Stimulated activated CD4-positive, alpha-beta T cell treated with anti-CD3 and anti-CD28 coated beads, Interleukin-4, amount 100 ng/mL, for 48 hours (primary cell): ENCODE results near the gene TBX1.

Source experiments
- DNase-seq, 2 donors: peaks; one replicate each; pipeline ENCODE4 v3.0.0-alpha.2; 2020; ENCODE audit warnings: low read depth in 2 of 2

Gene TBX1

GRCh38 chr22:19760058-19760950 is at the start of gene TBX1:
Gene TBX1 (plus strand): TSS chr22:19760778. CDS start chr22:19760844, 66 bp downstream.
- DNase-seq: no peak

- DNase-seq: no peak
Observed at GRCh38 chr22:19713245-19713644, 47.3 kb upstream of the TBX1 start.

- DNase-seq: no peak
Observed at GRCh38 chr22:19713650-19714311, 46.8 kb upstream of the TBX1 start.

- no peak for DNase-seq
Observed at GRCh38 chr22:19714312-19715187, 46.0 kb upstream of the TBX1 start, which contains the start of gene SEPTIN5. Gene SEPTIN5 (plus strand): TSS chr22:19714503. CDS start chr22:19714589, 86 bp downstream.

- DNase-seq: no peak
Observed at GRCh38 chr22:19715188-19715930, 45.2 kb upstream of the TBX1 start.

GRCh38 chr22:19716041-19716828 is 44.3 kb upstream of the TBX1 start:
- no peak for DNase-seq

- no peak for DNase-seq
Observed at GRCh38 chr22:19716829-19717105, 43.8 kb upstream of the TBX1 start.

GRCh38 chr22:19717181-19717580 is 43.4 kb upstream of the TBX1 start:
- DNase-seq: no peak

GRCh38 chr22:19717691-19718455 is 42.7 kb upstream of the TBX1 start:
- peak; percentile 67 to 74 for DNase-seq

GRCh38 chr22:19718456-19719049 is 42.0 kb upstream of the TBX1 start:
- DNase-seq: no peak

- no peak for DNase-seq
Observed at GRCh38 chr22:19719050-19719482, 41.5 kb upstream of the TBX1 start.

GRCh38 chr22:19719488-19720021 is 41.0 kb upstream of the TBX1 start:
- no peak for DNase-seq

- no peak for DNase-seq
Observed at GRCh38 chr22:19720150-19720827, 40.3 kb upstream of the TBX1 start.

GRCh38 chr22:19720999-19721329 is 39.6 kb upstream of the TBX1 start:
- no peak for DNase-seq

GRCh38 chr22:19721330-19722177 is 39.0 kb upstream of the TBX1 start:
- DNase-seq: no peak

- no peak for DNase-seq
Observed at GRCh38 chr22:19722178-19722981, 38.2 kb upstream of the TBX1 start.

GRCh38 chr22:19722982-19723231 is 37.7 kb upstream of the TBX1 start:
- DNase-seq: no peak
